ENCODE results near the gene RCAN2.

DNA sequence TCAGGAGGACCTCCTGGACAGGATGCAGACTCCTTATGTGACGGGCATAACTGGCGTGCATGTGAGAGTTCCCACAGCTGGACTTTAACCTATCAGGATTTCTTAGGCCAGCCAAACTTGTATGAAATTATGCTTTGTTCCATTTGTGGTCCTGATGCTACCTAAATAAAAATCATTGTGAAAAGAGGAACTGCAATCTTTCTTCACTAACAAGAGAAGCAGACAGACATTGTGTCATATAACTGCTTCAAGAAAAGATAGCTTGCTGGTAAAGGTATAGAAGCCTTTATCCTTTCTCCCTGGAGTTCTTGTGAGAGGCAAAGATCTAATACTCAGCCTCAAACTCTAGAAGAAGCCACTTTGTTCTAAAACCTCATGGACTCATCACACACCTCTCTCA, 233.0 kb downstream of the RCAN2 start:
- TF ChIP-seq, protein P1, sequence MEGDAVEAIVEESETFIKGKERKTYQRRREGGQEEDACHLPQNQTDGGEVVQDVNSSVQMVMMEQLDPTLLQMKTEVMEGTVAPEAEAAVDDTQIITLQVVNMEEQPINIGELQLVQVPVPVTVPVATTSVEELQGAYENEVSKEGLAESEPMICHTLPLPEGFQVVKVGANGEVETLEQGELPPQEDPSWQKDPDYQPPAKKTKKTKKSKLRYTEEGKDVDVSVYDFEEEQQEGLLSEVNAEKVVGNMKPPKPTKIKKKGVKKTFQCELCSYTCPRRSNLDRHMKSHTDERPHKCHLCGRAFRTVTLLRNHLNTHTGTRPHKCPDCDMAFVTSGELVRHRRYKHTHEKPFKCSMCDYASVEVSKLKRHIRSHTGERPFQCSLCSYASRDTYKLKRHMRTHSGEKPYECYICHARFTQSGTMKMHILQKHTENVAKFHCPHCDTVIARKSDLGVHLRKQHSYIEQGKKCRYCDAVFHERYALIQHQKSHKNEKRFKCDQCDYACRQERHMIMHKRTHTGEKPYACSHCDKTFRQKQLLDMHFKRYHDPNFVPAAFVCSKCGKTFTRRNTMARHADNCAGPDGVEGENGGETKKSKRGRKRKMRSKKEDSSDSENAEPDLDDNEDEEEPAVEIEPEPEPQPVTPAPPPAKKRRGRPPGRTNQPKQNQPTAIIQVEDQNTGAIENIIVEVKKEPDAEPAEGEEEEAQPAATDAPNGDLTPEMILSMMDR (conservative IDR thresholded peaks at IDR 0.05; ENCODE audit: low read depth in 2 of 2) = no peak
- TF ChIP-seq EZH2 (IDR thresholded peaks at IDR 0.05; ENCODE audit: low read depth, unreplicated experiment) (no peak), POLR2AphosphoS5 (IDR thresholded peaks at IDR 0.05; ENCODE audit: low read depth) (no peak), ZNF331 (CRISPR knock-in tag; IDR thresholded peaks at IDR 0.05; ENCODE audit: low read depth) (no peak), JUNB (IDR thresholded peaks at IDR 0.05; ENCODE audit: unreplicated experiment) (no peak), STAT1 (IDR thresholded peaks at IDR 0.05; ENCODE audit: unreplicated experiment) (no peak), CREB1 (CRISPR knock-in tag; IDR thresholded peaks at IDR 0.05; ENCODE audit: low read depth) (no peak), NANOG (IDR thresholded peaks at IDR 0.05; ENCODE audit: borderline replicate concordance) (no peak), EZH2phosphoT487 (IDR thresholded peaks at IDR 0.05; ENCODE audit: unreplicated experiment) (no peak), ZNF114 (CRISPR knock-in tag; IDR thresholded peaks at IDR 0.05) (no peak)
- TF ChIP-seq, protein P2, sequence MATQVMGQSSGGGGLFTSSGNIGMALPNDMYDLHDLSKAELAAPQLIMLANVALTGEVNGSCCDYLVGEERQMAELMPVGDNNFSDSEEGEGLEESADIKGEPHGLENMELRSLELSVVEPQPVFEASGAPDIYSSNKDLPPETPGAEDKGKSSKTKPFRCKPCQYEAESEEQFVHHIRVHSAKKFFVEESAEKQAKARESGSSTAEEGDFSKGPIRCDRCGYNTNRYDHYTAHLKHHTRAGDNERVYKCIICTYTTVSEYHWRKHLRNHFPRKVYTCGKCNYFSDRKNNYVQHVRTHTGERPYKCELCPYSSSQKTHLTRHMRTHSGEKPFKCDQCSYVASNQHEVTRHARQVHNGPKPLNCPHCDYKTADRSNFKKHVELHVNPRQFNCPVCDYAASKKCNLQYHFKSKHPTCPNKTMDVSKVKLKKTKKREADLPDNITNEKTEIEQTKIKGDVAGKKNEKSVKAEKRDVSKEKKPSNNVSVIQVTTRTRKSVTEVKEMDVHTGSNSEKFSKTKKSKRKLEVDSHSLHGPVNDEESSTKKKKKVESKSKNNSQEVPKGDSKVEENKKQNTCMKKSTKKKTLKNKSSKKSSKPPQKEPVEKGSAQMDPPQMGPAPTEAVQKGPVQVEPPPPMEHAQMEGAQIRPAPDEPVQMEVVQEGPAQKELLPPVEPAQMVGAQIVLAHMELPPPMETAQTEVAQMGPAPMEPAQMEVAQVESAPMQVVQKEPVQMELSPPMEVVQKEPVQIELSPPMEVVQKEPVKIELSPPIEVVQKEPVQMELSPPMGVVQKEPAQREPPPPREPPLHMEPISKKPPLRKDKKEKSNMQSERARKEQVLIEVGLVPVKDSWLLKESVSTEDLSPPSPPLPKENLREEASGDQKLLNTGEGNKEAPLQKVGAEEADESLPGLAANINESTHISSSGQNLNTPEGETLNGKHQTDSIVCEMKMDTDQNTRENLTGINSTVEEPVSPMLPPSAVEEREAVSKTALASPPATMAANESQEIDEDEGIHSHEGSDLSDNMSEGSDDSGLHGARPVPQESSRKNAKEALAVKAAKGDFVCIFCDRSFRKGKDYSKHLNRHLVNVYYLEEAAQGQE (IDR thresholded peaks at IDR 0.05; ENCODE audit: unreplicated experiment) = no peak
- TF ChIP-seq, protein P3, sequence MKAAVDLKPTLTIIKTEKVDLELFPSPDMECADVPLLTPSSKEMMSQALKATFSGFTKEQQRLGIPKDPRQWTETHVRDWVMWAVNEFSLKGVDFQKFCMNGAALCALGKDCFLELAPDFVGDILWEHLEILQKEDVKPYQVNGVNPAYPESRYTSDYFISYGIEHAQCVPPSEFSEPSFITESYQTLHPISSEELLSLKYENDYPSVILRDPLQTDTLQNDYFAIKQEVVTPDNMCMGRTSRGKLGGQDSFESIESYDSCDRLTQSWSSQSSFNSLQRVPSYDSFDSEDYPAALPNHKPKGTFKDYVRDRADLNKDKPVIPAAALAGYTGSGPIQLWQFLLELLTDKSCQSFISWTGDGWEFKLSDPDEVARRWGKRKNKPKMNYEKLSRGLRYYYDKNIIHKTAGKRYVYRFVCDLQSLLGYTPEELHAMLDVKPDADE (IDR thresholded peaks at IDR 0.05) = no peak
- TF ChIP-seq, protein P4, sequence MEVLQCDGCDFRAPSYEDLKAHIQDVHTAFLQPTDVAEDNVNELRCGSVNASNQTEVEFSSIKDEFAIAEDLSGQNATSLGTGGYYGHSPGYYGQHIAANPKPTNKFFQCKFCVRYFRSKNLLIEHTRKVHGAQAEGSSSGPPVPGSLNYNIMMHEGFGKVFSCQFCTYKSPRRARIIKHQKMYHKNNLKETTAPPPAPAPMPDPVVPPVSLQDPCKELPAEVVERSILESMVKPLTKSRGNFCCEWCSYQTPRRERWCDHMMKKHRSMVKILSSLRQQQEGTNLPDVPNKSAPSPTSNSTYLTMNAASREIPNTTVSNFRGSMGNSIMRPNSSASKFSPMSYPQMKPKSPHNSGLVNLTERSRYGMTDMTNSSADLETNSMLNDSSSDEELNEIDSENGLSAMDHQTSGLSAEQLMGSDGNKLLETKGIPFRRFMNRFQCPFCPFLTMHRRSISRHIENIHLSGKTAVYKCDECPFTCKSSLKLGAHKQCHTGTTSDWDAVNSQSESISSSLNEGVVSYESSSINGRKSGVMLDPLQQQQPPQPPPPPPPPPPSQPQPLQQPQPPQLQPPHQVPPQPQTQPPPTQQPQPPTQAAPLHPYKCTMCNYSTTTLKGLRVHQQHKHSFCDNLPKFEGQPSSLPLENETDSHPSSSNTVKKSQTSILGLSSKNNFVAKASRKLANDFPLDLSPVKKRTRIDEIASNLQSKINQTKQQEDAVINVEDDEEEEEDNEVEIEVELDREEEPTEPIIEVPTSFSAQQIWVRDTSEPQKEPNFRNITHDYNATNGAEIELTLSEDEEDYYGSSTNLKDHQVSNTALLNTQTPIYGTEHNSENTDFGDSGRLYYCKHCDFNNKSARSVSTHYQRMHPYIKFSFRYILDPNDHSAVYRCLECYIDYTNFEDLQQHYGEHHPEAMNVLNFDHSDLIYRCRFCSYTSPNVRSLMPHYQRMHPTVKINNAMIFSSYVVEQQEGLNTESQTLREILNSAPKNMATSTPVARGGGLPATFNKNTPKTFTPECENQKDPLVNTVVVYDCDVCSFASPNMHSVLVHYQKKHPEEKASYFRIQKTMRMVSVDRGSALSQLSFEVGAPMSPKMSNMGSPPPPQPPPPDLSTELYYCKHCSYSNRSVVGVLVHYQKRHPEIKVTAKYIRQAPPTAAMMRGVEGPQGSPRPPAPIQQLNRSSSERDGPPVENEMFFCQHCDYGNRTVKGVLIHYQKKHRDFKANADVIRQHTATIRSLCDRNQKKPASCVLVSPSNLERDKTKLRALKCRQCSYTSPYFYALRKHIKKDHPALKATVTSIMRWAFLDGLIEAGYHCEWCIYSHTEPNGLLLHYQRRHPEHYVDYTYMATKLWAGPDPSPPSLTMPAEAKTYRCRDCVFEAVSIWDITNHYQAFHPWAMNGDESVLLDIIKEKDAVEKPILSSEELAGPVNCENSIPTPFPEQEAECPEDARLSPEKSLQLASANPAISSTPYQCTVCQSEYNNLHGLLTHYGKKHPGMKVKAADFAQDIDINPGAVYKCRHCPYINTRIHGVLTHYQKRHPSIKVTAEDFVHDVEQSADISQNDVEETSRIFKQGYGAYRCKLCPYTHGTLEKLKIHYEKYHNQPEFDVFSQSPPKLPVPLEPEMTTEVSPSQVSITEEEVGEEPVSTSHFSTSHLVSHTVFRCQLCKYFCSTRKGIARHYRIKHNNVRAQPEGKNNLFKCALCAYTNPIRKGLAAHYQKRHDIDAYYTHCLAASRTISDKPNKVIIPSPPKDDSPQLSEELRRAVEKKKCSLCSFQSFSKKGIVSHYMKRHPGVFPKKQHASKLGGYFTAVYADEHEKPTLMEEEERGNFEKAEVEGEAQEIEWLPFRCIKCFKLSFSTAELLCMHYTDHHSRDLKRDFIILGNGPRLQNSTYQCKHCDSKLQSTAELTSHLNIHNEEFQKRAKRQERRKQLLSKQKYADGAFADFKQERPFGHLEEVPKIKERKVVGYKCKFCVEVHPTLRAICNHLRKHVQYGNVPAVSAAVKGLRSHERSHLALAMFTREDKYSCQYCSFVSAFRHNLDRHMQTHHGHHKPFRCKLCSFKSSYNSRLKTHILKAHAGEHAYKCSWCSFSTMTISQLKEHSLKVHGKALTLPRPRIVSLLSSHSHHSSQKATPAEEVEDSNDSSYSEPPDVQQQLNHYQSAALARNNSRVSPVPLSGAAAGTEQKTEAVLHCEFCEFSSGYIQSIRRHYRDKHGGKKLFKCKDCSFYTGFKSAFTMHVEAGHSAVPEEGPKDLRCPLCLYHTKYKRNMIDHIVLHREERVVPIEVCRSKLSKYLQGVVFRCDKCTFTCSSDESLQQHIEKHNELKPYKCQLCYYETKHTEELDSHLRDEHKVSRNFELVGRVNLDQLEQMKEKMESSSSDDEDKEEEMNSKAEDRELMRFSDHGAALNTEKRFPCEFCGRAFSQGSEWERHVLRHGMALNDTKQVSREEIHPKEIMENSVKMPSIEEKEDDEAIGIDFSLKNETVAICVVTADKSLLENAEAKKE (CRISPR knock-in tag; IDR thresholded peaks at IDR 0.05) = no peak
